Nephron progenitor cell (in vitro differentiated cells): ENCODE measurements around the gene GRIA1.

Experiments
- DNase-seq: peaks from one replicate; pipeline ENCODE4 v3.0.0; 2021
- H3K27ac Mint-ChIP-seq: 2 replicates; pipeline ENCODE4 v1.8.0; 2021; ENCODE audit warnings: mild to moderate bottlenecking, moderate library complexity, mixed read lengths
- H3K27me3 Mint-ChIP-seq: 2 replicates; pipeline ENCODE4 v1.8.0; 2021; ENCODE audit warnings: mild to moderate bottlenecking, low read depth, mixed read lengths; ENCODE audit not compliant: poor library complexity
- H3K36me3 Mint-ChIP-seq: 2 replicates; pipeline ENCODE4 v1.8.0; 2021; ENCODE audit warnings: low read depth, mixed read lengths
- H3K4me1 Mint-ChIP-seq: 2 replicates; pipeline ENCODE4 v1.8.0; 2021; ENCODE audit warnings: mixed read lengths
- H3K4me3 Mint-ChIP-seq: 2 replicates; pipeline ENCODE4 v1.8.0; 2021; ENCODE audit warnings: mild to moderate bottlenecking, moderate library complexity, mixed read lengths
- H3K9me3 Mint-ChIP-seq: 2 replicates; pipeline ENCODE4 v1.8.0; 2021; ENCODE audit warnings: mild to moderate bottlenecking, moderate library complexity, mixed read lengths
- TF ChIP-seq, protein P1 (sequence below): fragments of 200-600 bp; sonication (generic); IDR thresholded peaks from 2 replicates; pipeline ENCODE4 v1.5.0; 2021; ENCODE audit warnings: antibody characterized with exemption

Gene GRIA1

DNA sequence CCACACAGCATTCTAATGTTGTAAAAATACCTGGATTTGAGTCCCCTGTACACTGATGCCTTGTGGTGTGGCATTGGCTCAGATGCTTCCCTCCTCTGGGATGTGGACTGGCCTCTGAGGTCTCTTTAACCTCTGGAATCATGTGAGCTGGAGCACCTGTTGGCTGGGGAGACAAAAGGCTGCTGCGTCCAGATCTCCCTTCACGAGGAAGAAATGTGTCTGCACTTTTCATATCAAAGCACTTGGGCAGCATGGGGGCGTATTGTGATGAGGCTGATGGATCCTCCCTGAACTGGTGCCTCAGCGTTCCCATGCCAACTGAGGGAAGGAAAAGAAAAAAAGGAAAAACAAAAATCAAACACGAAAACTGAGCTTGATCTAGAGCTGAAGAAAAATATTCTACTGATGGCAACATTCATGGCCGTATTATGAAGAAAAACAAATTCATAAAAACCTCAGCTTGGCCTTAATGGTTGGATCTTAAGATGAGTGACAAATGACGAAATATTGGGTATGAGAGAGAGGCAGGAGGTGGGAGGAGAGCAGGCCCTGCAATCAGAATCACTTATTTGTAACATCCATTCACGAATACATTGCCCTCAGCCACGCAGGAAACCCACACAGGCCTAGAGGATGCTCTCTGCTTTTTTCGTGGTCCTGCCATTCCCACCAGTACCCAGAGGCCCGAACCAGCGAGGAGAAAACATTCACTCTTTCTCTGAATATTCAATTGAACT lies 26.2 kb downstream of the GRIA1 start:
- H3K27me3 Mint-ChIP-seq = peaks cover 3% of the 10 kb centered on the region
- peak overlapping the region; percentile 31 for H3K27ac Mint-ChIP-seq
- TF ChIP-seq, protein P1, sequence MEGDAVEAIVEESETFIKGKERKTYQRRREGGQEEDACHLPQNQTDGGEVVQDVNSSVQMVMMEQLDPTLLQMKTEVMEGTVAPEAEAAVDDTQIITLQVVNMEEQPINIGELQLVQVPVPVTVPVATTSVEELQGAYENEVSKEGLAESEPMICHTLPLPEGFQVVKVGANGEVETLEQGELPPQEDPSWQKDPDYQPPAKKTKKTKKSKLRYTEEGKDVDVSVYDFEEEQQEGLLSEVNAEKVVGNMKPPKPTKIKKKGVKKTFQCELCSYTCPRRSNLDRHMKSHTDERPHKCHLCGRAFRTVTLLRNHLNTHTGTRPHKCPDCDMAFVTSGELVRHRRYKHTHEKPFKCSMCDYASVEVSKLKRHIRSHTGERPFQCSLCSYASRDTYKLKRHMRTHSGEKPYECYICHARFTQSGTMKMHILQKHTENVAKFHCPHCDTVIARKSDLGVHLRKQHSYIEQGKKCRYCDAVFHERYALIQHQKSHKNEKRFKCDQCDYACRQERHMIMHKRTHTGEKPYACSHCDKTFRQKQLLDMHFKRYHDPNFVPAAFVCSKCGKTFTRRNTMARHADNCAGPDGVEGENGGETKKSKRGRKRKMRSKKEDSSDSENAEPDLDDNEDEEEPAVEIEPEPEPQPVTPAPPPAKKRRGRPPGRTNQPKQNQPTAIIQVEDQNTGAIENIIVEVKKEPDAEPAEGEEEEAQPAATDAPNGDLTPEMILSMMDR = no peak
- peaks cover 24% of the 10 kb centered on the region for H3K36me3 Mint-ChIP-seq
- peaks cover 27% of the 10 kb centered on the region for H3K9me3 Mint-ChIP-seq
- H3K4me3 Mint-ChIP-seq = no peak overlapping the region
- peaks cover 30% of the 10 kb centered on the region for H3K4me1 Mint-ChIP-seq
- DNase-seq = no peak

- Mint-ChIP-seq H3K27me3 (peaks cover 3% of the 10 kb centered on the region), H3K4me3 (no peak overlapping the region), H3K9me3 (peaks cover 27% of the 10 kb centered on the region), H3K4me1 (peaks cover 30% of the 10 kb centered on the region), H3K27ac (peak overlapping the region; percentile 25), H3K36me3 (peaks cover 24% of the 10 kb centered on the region)
- DNase-seq = no peak
- TF ChIP-seq, protein P1 = no peak
Observed at GRCh38 chr5:153517241-153517611, 26.8 kb downstream of the GRIA1 start.

- Mint-ChIP-seq H3K27ac (no peak overlapping the region), H3K4me1 (peaks cover 30% of the 10 kb centered on the region)
Observed at GRCh38 chr5:153520137-153520536, 29.7 kb downstream of the GRIA1 start.

GRCh38 chr5:153520952-153521351 lies 30.5 kb downstream of the GRIA1 start:
- H3K4me3 Mint-ChIP-seq = no peak overlapping the region
- no peaks in the 10 kb centered on the region for H3K36me3 Mint-ChIP-seq
- TF ChIP-seq, protein P1 = no peak
- peaks cover 3% of the 10 kb centered on the region for H3K27me3 Mint-ChIP-seq
- no peak for DNase-seq
- no peak overlapping the region for H3K27ac Mint-ChIP-seq
- H3K9me3 Mint-ChIP-seq = no peaks in the 10 kb centered on the region
- peaks cover 30% of the 10 kb centered on the region for H3K4me1 Mint-ChIP-seq

More at GRCh38 chr5:153520137-153520536, 29.7 kb downstream of the GRIA1 start:
- Mint-ChIP-seq H3K36me3 (peaks cover 2% of the 10 kb centered on the region), H3K4me3 (no peak overlapping the region), H3K9me3 (peaks cover 2% of the 10 kb centered on the region), H3K27me3 (peaks cover 3% of the 10 kb centered on the region)
- no peak for DNase-seq
- TF ChIP-seq, protein P1 = no peak

DNA sequence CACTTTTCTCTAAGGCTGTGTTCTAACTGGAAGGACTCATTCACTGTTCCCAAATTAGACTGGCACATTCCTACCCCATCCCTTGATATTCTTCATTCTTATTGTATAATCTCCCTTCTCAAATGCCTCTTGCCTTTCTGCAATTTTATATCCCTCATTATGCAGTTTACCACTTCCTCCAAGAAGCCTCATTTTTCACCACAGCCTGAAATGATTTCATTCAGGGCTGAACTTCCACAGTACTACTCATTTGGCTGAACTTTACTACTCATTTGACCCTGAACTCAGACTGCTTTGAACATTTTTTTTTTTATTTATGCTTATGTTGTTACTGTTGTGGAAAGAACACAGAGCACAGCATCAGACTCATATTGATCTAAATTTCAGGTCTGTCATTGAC lies 32.7 kb downstream of the GRIA1 start:
- no peaks in the 10 kb centered on the region for H3K27me3 Mint-ChIP-seq
- TF ChIP-seq, protein P1 = no peak
- no peak overlapping the region for H3K27ac Mint-ChIP-seq
- no peaks in the 10 kb centered on the region for H3K36me3 Mint-ChIP-seq
- no peak for DNase-seq
- no peaks in the 10 kb centered on the region for H3K9me3 Mint-ChIP-seq
- peaks cover 9% of the 10 kb centered on the region for H3K4me1 Mint-ChIP-seq
- no peak overlapping the region for H3K4me3 Mint-ChIP-seq

DNA sequence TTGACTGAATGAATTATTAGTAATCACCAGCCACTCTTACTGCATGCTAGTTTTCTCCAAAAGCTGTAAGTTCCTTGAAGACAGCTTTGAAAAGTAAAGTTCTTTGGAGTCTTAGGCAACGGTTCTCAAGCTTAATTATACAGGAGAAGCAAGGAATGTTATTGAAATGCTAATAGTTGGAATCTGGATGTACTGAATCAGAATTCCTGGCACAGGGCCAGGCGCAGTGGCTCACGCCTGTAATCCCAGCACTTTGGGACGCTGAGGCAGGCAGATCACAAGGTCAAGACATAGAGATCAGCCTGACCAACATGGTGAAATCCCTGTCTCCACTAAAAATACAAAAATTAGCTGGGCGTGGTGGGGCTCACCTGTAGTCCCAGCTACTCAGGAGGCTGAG lies 33.4 kb downstream of the GRIA1 start:
- no peak for DNase-seq
- TF ChIP-seq, protein P1 = no peak
- peaks cover 9% of the 10 kb centered on the region for H3K4me1 Mint-ChIP-seq
- no peak overlapping the region for H3K27ac Mint-ChIP-seq
- no peak overlapping the region for H3K4me3 Mint-ChIP-seq
- peaks cover 3% of the 10 kb centered on the region for H3K27me3 Mint-ChIP-seq
- no peaks in the 10 kb centered on the region for H3K36me3 Mint-ChIP-seq
- H3K9me3 Mint-ChIP-seq = no peaks in the 10 kb centered on the region
